Thyroid gland (tissue), 4 donors: ENCODE results near the gene HIKESHI. TPM values are rescaled to one million over a fixed set of nuclear protein-coding genes. Genes with fewer than 3 reads are reported as not detected.
A peak's percentile ranks its signal among the peaks of the same experiment; 100 is the strongest.

Source experiments
- DNase-seq, 2 donors: peaks; one replicate each; pipeline ENCODE4 v3.0.0-alpha.2; 2019
- H3K27ac ChIP-seq, 3 donors: fragments of 200-600 bp; sonication (generic); 1 replicate in 2 of 3; 2 replicates in 1 of 3; pipeline ENCODE4 v1.5.1; 2016 to 2019; ENCODE audit warnings: mild to moderate bottlenecking in 1 of 3, moderate library complexity in 1 of 3
- H3K27me3 ChIP-seq: fragments of 200-600 bp; sonication (generic); one replicate; pipeline ENCODE4 v1.5.1; 2019
- H3K36me3 ChIP-seq, 2 donors: fragments of 200-600 bp; sonication (generic); one replicate each; pipeline ENCODE4 v1.5.1; 2016 to 2019
- H3K4me1 ChIP-seq, 2 donors: fragments of 200-600 bp; sonication (generic); one replicate each; pipeline ENCODE4 v1.5.1; 2017 to 2019
- H3K4me3 ChIP-seq, 3 donors: fragments of 200-600 bp; sonication (generic); replicated peaks in 1 of 3; 1 replicate in 2 of 3; 2 replicates in 1 of 3; pipeline ENCODE4 v1.5.1; 2016; ENCODE audit warnings: mild to moderate bottlenecking in 1 of 3
- H3K9me3 ChIP-seq: fragments of 200-600 bp; sonication (generic); one replicate; pipeline ENCODE4 v1.5.1; 2017
- POLR2A ChIP-seq, 2 donors: fragments of 450-650 bp; IDR thresholded peaks; one replicate each; pipeline ENCODE4 v1.6.1; 2017; ENCODE audit warnings: antibody characterized with exemption in 2 of 2, mild to moderate bottlenecking in 2 of 2, moderate library complexity in 1 of 2
- WGBS, 2 donors: methylation state at CpG; one replicate each; pipeline ENCODE4 v1.1.5; 2017; 5-methylcytosine and 5-hydroxymethylcytosine counted together
- intact Hi-C: fragments of 100-400 bp; cut with DNase I; formaldehyde crosslinking; loops from one replicate; pipeline ENCODE4 v1.15.1; 2023
- small RNA-seq: library from RNA; depleted of rRNA; stranded (forward); fragments of <200 nt; gene quantifications from one replicate; pipeline ENCODE3, GENCODE V24; 2016
- total RNA-seq, 4 donors: library from RNA; depleted of rRNA; stranded (reverse); fragments of >200 nt; gene quantifications; one replicate each; pipeline ENCODE4 v1.2.3, GENCODE V29; 2016
- TF ChIP-seq, protein P1 (sequence below), 6 experiments: fragments of 200-600 bp in 3 of 6; fragments of 450-650 bp in 3 of 6; sonication (generic) in 3 of 6; IDR thresholded peaks; one replicate each; pipeline ENCODE4 v1.5.1; 2016 to 2019; ENCODE audit warnings: antibody characterized with exemption in 6 of 6, mild to moderate bottlenecking in 2 of 6, inconsistent platforms in 1 of 6, moderate library complexity in 1 of 6

Gene HIKESHI
- total RNA-seq, 4 donors from 2014 or later, result 32.9 to 53.6 (median 36.9) TPM

DNA sequence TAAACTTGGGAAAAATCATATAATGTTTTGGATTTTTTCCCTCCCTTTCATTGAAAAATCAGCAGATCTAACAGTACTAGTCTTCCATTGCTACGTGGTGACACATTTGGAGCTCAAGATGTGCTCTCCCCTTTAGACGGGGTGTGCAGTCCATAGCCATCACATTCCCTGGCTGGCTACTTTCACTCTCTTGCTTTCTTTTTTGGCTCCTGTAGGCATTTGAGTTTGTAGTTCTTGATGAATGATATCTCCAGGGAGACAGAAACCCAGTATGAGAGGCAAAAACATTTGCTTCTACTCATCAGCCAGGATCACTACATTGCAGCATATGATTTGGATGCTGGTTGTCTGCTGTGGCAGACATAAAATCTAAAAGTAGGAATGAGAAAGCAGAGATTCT, 84.7 kb downstream of the HIKESHI start:
- H3K36me3 ChIP-seq, result no peaks in the 10 kb centered on the region
- intact Hi-C loops, result no loop called here
- no peak overlapping the region for H3K4me3 ChIP-seq
- H3K4me1 ChIP-seq, result no peaks in the 10 kb centered on the region
- no peak overlapping the region for H3K27ac ChIP-seq
- no peak for DNase-seq
- no peaks in the 10 kb centered on the region for H3K9me3 ChIP-seq
- WGBS, 2 donors, result 82 to 89% methylated on average over 2 of the region's 2 CpGs
- H3K27me3 ChIP-seq, result no peaks in the 10 kb centered on the region
- TF ChIP-seq POLR2A (IDR thresholded peaks at IDR 0.05), result no peak
- TF ChIP-seq, protein P1, sequence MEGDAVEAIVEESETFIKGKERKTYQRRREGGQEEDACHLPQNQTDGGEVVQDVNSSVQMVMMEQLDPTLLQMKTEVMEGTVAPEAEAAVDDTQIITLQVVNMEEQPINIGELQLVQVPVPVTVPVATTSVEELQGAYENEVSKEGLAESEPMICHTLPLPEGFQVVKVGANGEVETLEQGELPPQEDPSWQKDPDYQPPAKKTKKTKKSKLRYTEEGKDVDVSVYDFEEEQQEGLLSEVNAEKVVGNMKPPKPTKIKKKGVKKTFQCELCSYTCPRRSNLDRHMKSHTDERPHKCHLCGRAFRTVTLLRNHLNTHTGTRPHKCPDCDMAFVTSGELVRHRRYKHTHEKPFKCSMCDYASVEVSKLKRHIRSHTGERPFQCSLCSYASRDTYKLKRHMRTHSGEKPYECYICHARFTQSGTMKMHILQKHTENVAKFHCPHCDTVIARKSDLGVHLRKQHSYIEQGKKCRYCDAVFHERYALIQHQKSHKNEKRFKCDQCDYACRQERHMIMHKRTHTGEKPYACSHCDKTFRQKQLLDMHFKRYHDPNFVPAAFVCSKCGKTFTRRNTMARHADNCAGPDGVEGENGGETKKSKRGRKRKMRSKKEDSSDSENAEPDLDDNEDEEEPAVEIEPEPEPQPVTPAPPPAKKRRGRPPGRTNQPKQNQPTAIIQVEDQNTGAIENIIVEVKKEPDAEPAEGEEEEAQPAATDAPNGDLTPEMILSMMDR (IDR thresholded peaks at IDR 0.05), result no peak

DNA sequence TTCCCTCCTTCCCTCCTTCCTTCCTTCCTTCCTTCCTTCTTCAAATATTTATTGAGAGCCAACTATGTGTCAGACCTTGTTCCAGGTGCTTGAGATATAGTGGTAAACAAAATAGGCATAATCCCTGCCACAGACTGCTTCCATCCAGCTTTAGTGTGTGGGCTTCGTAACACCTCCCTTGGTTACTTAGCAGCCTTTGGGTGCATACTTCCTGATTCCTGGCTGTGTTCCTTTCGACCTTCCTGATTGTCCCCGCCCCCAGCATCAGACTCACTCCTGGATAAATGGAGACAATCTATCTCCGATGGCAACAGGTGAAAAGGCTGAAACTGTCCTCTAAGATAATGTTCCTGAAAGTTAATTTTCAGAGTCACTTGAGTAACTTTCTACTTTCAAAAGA, 86.2 kb downstream of the HIKESHI start:
- 71 to 76% methylated on average over 4 of the region's 4 CpGs for WGBS, 2 donors

GRCh38 chr11:86390487-86390886, 88.4 kb downstream of the HIKESHI start:
- H3K4me3 ChIP-seq, result no peak overlapping the region
- intact Hi-C loops, result no loop called here
- no peaks in the 10 kb centered on the region for H3K27me3 ChIP-seq
- H3K36me3 ChIP-seq, result no peaks in the 10 kb centered on the region
- 93 to 95% methylated on average over 3 of the region's 3 CpGs for WGBS, 2 donors
- TF ChIP-seq, protein P1 (IDR thresholded peaks at IDR 0.05), result no peak
- TF ChIP-seq POLR2A (IDR thresholded peaks at IDR 0.05), result no peak
- H3K27ac ChIP-seq, result no peak overlapping the region
- DNase-seq, result no peak
- no peaks in the 10 kb centered on the region for H3K9me3 ChIP-seq
- peaks cover 2 to 8% of the 10 kb centered on the region in 2 donors for H3K4me1 ChIP-seq

More for the DNA sequence above, 86.2 kb downstream of the HIKESHI start:
- Histone ChIP-seq H3K27ac (no peak overlapping the region), H3K4me1 (no peaks in the 10 kb centered on the region), H3K9me3 (no peaks in the 10 kb centered on the region), H3K4me3 (no peak overlapping the region), H3K36me3 (no peaks in the 10 kb centered on the region), H3K27me3 (no peaks in the 10 kb centered on the region)
- no peak for DNase-seq
- no peak for TF ChIP-seq POLR2A (IDR thresholded peaks at IDR 0.05)
- TF ChIP-seq, protein P1 (IDR thresholded peaks at IDR 0.05), result no peak
- intact Hi-C loops, result no loop called here

DNA sequence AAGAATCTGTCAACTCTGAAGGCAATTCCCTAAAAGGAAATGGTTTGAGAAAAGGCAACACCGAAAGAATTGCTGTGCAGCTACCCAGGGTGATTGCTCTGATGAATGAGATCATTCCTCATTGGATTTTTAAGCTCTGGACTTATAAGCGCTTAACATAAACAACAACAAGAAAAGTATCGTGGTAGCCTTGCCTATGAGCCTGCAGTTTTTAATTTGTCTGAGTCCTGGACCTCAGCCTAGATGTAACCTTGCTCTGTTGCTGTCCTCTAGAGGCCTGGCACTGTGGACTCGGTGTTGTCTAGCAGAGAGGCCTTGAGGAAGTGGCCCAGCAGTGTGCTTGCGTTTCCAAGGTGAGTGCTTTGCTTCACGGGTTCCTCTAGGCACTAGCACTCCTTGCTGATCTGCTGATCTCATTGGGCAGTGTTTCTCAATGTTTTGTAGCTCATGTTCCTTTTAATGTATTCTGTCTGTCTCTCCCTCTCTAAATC, 93.1 kb downstream of the HIKESHI start:
- H3K9me3 ChIP-seq, result no peaks in the 10 kb centered on the region
- peak in 1 of 2 donors; percentile 44 for TF ChIP-seq POLR2A (IDR thresholded peaks at IDR 0.05)
- TF ChIP-seq, protein P1 (IDR thresholded peaks at IDR 0.05), result peak in 3 of 6 experiments; percentile 17 to 33 (median 23)
- intact Hi-C loops, result no loop called here
- peaks cover 24 to 28% of the 10 kb centered on the region in 2 donors for H3K4me1 ChIP-seq
- no peak overlapping the region for H3K4me3 ChIP-seq
- H3K36me3 ChIP-seq, result no peaks in the 10 kb centered on the region
- DNase-seq, result peak; percentile 89 to 90
- H3K27ac ChIP-seq, result peak overlapping the region; percentile 61 to 84 (median 77)
- WGBS, 2 donors, result 33 to 34% methylated on average over 6 of the region's 6 CpGs
- no peaks in the 10 kb centered on the region for H3K27me3 ChIP-seq

Small RNAs within 50 kb of the gene (small RNA-seq; reads per million reads assigned to genes)
- not detected for gene RN7SL225P

Other genes starting within 250 kb of the HIKESHI start
- gene PICALM, start 233.2 kb upstream of the HIKESHI start, total RNA-seq, result 100 to 1,000 TPM; 198 to 320 (median 220) TPM
- gene EED, start 57.5 kb upstream of the HIKESHI start, total RNA-seq, result 10 to 100 TPM; 25.5 to 46.0 (median 33.0) TPM
- 1 to 10 TPM in 3 of 4 donors, under 1 TPM in 1; 0.34 to 5.0 (median 2.8) TPM for gene CCDC81, start 72.6 kb downstream of the HIKESHI start, total RNA-seq